MCF 10A (cell line): ENCODE data around the gene PABPC1L. TPM values are rescaled to one million over a fixed set of nuclear protein-coding genes. Genes with fewer than 3 reads are reported as not detected.
A peak's percentile ranks its signal among the peaks of the same experiment; 100 is the strongest.

ENCODE experiments used
- BruUV-seq: library from RNA; stranded (reverse); fragments of 400-500 nt; replicated peaks from 2 replicates; lab custom pipeline; 2021; lab: Mats Ljungman, UMichigan
- CTCF ChIA-PET: fragments of 300-600 bp; sonication (Branson Sonifier 250); formaldehyde crosslinking; extraction: SDS; loops from one replicate; lab custom pipeline; 2021; ENCODE audit warnings: antibody characterized with exemption, inconsistent platforms; lab: Yijun Ruan, JAX
- POLR2A ChIA-PET: fragments of 300-600, 350-650 bp; sonication (Branson Sonifier 250); formaldehyde crosslinking; extraction: SDS; loops from one replicate; lab custom pipeline; 2020; ENCODE audit warnings: antibody characterized with exemption, inconsistent platforms; lab: Yijun Ruan, JAX
- DNase-seq: peaks from one replicate; pipeline ENCODE4 v3.0.0-alpha.2; 2018; ENCODE audit not compliant: unreplicated experiment
- H3K27ac Mint-ChIP-seq: one replicate; pipeline ENCODE4 v1.8.0; 2022; ENCODE audit warnings: mild to moderate bottlenecking, low read depth, mixed read lengths; ENCODE audit not compliant: unreplicated experiment
- H3K27me3 Mint-ChIP-seq: one replicate; pipeline ENCODE4 v1.8.0; 2022; ENCODE audit warnings: mixed read lengths; ENCODE audit not compliant: insufficient read depth, unreplicated experiment
- H3K36me3 Mint-ChIP-seq: one replicate; pipeline ENCODE4 v1.8.0; 2022; ENCODE audit warnings: mild to moderate bottlenecking, moderate library complexity, mixed read lengths; ENCODE audit not compliant: insufficient read depth, unreplicated experiment
- H3K4me1 Mint-ChIP-seq: one replicate; pipeline ENCODE4 v1.8.0; 2022; ENCODE audit warnings: mixed read lengths; ENCODE audit not compliant: insufficient read depth, unreplicated experiment
- H3K4me3 Mint-ChIP-seq: one replicate; pipeline ENCODE4 v1.8.0; 2022; ENCODE audit warnings: mild to moderate bottlenecking, moderate library complexity, mixed read lengths; ENCODE audit not compliant: unreplicated experiment
- H3K9me3 Mint-ChIP-seq: one replicate; pipeline ENCODE4 v1.8.0; 2022; ENCODE audit warnings: mixed read lengths; ENCODE audit not compliant: unreplicated experiment
- intact Hi-C: fragments of 100-400 bp; cut with micrococcal nuclease; formaldehyde crosslinking; loops from 2 replicates; pipeline ENCODE4 v1.14.1; 2022
- total RNA-seq: library from RNA; stranded (reverse); gene quantifications from 2 replicates; pipeline ENCODE4 v1.2.3, GENCODE V29; 2022
- TF ChIP-seq, protein P1 (sequence below): fragments of 200-600 bp; IDR thresholded peaks from one replicate; pipeline ENCODE4 v1.8.0; 2022; ENCODE audit warnings: antibody characterized with exemption, mild to moderate bottlenecking; ENCODE audit not compliant: unreplicated experiment

PABPC1L gene
- total RNA-seq, 1 experiment from 2014 or later, result 150 TPM

DNA sequence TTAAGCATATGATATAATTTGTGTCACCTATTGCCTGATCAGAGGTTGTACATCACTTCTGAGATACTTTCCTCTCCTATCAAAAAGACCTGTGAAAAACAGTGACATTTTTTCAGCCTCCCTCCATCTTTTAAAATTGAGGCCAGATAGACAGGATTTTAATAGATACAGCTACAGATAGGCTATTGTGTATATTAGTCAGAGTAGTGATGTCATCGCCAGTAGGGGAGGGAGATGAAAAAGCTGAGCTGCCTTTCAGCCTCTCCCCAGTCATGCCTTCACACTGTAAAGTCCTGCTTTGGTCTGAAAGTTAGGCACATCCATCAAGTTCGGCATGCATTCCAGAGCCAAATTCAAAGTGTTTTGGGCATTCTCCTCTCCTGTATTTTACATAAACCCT lies 7.9 kb upstream of the PABPC1L start:
- Mint-ChIP-seq H3K9me3 (no peaks in the 10 kb centered on the region), H3K4me1 (peaks cover 22% of the 10 kb centered on the region)
- BruUV-seq, result no TSS peak

DNA sequence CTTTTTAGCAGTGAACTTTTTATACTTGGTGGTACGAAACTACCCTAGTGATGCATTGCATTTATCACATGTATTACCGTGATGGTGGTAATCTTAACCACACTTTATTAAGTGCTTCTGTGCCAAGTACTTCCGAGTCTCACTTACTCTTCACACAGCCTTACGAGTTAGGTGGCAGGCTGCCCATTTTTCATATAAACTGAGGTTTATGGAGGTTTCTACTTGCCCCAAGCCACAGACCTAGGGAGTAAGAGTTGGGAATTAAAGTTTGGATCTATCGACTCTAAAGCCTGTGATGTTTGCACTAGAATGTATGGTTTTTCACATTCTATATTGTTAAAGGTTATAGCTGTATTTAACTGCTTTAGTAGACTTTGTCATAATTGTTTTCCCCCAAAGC lies 5.5 kb upstream of the PABPC1L start:
- H3K4me1 Mint-ChIP-seq, result peaks cover 9% of the 10 kb centered on the region
- no peaks in the 10 kb centered on the region for H3K9me3 Mint-ChIP-seq
- BruUV-seq, result no TSS peak
- no peak overlapping the region for H3K4me3 Mint-ChIP-seq
- H3K36me3 Mint-ChIP-seq, result peaks cover 81% of the 10 kb centered on the region
- ChIA-PET CTCF (interaction anchor here (0.7 kb wide), 1 partner anchor 15 kb away, joined by 3 read pairs; no protein-coding TSS in a partner anchor), POLR2A (interaction anchor here (0.9 to 3.0 kb wide), 4 partner anchors 16 to 56 kb away, joined by 3 to 16 read pairs (median 4); partner anchors contain the start of genes TOMM34 and YWHAB)
- no peaks in the 10 kb centered on the region for H3K27me3 Mint-ChIP-seq
- H3K27ac Mint-ChIP-seq, result no peak overlapping the region
- DNase-seq, result no peak
- intact Hi-C loops, result no loop called here
- TF ChIP-seq, protein P1, sequence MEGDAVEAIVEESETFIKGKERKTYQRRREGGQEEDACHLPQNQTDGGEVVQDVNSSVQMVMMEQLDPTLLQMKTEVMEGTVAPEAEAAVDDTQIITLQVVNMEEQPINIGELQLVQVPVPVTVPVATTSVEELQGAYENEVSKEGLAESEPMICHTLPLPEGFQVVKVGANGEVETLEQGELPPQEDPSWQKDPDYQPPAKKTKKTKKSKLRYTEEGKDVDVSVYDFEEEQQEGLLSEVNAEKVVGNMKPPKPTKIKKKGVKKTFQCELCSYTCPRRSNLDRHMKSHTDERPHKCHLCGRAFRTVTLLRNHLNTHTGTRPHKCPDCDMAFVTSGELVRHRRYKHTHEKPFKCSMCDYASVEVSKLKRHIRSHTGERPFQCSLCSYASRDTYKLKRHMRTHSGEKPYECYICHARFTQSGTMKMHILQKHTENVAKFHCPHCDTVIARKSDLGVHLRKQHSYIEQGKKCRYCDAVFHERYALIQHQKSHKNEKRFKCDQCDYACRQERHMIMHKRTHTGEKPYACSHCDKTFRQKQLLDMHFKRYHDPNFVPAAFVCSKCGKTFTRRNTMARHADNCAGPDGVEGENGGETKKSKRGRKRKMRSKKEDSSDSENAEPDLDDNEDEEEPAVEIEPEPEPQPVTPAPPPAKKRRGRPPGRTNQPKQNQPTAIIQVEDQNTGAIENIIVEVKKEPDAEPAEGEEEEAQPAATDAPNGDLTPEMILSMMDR, result no peak

More for the DNA sequence above, 7.9 kb upstream of the PABPC1L start:
- Mint-ChIP-seq H3K27me3 (no peaks in the 10 kb centered on the region), H3K36me3 (peaks cover 71% of the 10 kb centered on the region), H3K27ac (peak overlapping the region; percentile 20), H3K4me3 (no peak overlapping the region)
- CTCF ChIA-PET, result interaction anchor here (1.4 to 1.6 kb wide), 2 partner anchors 9 to 17 kb away, joined by 3 to 5 read pairs; partner anchors contain the start of gene YWHAB
- POLR2A ChIA-PET, result interaction anchor here (1.0 to 3.0 kb wide), 2 partner anchors 13 to 14 kb away, joined by 4 to 16 read pairs; no protein-coding TSS in a partner anchor
- intact Hi-C loops, result no loop called here
- no peak for DNase-seq
- TF ChIP-seq, protein P1, result no peak

DNA sequence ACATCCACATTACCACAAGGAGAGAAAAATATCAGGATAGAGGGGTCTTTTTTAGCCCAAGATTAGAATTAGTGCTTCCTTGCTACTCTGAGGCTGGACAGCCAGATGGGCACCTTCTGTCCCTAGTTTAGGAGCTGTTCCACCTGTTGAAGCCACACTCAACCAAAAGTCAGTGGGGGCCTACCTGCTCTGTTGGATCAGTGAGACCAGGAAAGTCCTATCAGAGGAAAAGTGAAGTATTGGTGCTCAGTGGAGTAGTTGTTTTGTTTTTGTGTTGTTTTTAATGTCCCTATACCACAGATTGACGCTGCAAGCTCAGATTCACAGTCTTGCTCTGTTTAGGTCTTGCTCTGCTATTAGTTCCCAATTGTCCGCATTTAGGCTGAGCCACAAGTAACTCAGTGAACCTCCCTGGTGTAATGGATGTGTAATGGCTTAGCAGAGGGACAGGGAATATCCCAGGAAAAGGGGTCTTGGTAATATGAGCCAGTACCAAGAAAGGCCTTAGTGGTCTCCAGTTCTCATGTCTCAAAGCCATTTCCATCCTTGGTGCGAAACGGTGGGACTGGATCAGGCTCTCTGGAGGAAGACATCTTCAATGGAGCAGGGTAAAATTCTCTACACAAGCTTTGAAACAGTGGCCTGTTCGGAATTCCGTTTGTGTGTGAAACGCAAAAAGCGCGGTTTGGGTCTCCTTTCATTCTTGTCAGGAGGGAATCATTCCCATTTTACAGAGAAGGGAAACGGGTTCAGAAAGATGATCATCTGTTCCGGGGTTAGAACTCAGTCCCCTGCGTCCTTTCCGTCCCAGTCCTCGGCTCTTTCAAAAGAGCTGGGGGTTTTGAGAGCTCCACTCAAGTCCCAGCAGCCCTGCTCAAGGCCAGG lies 631 bp upstream of the PABPC1L start:
- Mint-ChIP-seq H3K4me3 (peak overlapping the region; percentile 83), H3K4me1 (no peaks in the 10 kb centered on the region), H3K27me3 (no peaks in the 10 kb centered on the region), H3K36me3 (peaks cover 55% of the 10 kb centered on the region), H3K27ac (no peak overlapping the region), H3K9me3 (no peaks in the 10 kb centered on the region)
- POLR2A ChIA-PET, result interaction anchor here (0.5 to 5.6 kb wide), 12 partner anchors 9 to 154 kb away, joined by 3 to 33 read pairs (median 4); partner anchors contain the start of genes TOMM34 and YWHAB
- TF ChIP-seq, protein P1, result no peak
- DNase-seq, result no peak
- CTCF ChIA-PET, result interaction anchor here (0.5 to 1.2 kb wide), 3 partner anchors 8 to 432 kb away, joined by 3 to 4 read pairs (median 4); no protein-coding TSS in a partner anchor
- BruUV-seq, result no TSS peak
- intact Hi-C loops, result no loop called here
